ENCODE data around the gene TANGO6.
A peak's percentile ranks its signal among the peaks of the same experiment; 100 is the strongest.

TANGO6 gene

DNA sequence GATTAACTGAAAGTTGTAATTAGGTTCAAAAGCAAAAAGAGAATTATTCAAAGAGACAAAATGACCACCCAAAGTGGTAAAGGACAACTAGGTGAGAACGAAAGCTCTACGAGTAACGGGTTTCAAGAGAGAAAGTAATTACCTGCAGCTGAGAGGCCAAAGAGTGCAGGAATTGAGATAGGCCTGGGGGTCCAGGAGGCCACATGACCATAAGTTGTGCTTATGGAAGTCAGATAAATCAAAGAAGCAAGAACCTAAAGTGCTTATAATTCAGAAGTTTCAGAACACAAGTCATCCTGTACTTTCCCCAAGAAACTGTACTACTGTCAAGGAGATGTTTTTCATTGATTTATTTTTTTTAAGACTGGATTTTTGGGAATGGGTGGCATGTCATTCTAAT lies 91.1 kb downstream of the TANGO6 start:
- Histone ChIP-seq H3K27ac (ENCODE audit: low read length) (no peak overlapping the region), H3K79me2 (ENCODE audit: insufficient read depth, low read length) (no peaks in the 10 kb centered on the region), H3K4me3 (ENCODE audit: low read depth in 1 of 2, low read length in 2 of 2) (no peak overlapping the region), H3K4me2 (ENCODE audit: insufficient read depth, low read length) (no peak overlapping the region), H3K27me3 (ENCODE audit: insufficient read depth, low read length, poor library complexity) (no peaks in the 10 kb centered on the region), H2AFZ (ENCODE audit: low read depth, low read length) (no peak overlapping the region), H3K9me3 (ENCODE audit: insufficient read depth, low read length, severe bottlenecking) (no peaks in the 10 kb centered on the region), H3K9ac (ENCODE audit: low read depth, low read length) (no peak overlapping the region), H3K36me3 (ENCODE audit: insufficient read depth, low read length) (peaks cover 28% of the 10 kb centered on the region), H4K20me1 (ENCODE audit: insufficient read depth, low read length) (no peaks in the 10 kb centered on the region), H3K4me1 (ENCODE audit: insufficient read depth, low read length) (peaks cover 11% of the 10 kb centered on the region)
- ATAC-seq (ENCODE audit: insufficient read depth, low read depth) (no peak), DNase-seq (no peak)
- TF ChIP-seq EZH2 (IDR thresholded peaks at IDR 0.05; ENCODE audit: borderline replicate concordance, low read depth, low read length, severe bottlenecking): no peak

DNA sequence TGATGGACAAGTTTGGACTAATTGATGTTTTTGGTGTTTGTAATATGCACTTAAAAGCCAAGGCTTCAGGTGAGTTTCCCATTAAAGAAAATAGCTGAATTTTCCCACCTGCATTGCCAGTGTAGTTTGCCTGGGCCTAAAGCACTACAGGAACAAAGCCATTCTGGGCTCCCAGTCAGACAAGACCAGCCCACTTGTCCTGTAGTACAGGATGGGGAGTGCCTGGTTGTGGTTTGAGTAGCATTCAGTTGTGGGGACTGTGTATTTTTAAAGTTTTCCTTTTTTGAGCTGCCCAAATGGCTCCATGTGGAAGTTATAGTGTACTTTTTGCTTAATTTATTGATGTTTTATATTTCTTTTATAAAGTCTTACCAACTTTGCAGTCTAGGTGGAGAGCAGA lies 91.7 kb downstream of the TANGO6 start:
- no peak for TF ChIP-seq EZH2 (IDR thresholded peaks at IDR 0.05; ENCODE audit: borderline replicate concordance, low read depth, low read length, severe bottlenecking)
- TF ChIP-seq, protein P1, sequence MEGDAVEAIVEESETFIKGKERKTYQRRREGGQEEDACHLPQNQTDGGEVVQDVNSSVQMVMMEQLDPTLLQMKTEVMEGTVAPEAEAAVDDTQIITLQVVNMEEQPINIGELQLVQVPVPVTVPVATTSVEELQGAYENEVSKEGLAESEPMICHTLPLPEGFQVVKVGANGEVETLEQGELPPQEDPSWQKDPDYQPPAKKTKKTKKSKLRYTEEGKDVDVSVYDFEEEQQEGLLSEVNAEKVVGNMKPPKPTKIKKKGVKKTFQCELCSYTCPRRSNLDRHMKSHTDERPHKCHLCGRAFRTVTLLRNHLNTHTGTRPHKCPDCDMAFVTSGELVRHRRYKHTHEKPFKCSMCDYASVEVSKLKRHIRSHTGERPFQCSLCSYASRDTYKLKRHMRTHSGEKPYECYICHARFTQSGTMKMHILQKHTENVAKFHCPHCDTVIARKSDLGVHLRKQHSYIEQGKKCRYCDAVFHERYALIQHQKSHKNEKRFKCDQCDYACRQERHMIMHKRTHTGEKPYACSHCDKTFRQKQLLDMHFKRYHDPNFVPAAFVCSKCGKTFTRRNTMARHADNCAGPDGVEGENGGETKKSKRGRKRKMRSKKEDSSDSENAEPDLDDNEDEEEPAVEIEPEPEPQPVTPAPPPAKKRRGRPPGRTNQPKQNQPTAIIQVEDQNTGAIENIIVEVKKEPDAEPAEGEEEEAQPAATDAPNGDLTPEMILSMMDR (IDR thresholded peaks at IDR 0.05; ENCODE audit: borderline replicate concordance, extremely low read depth, low read length, poor library complexity, severe bottlenecking): no peak
- H3K4me2 ChIP-seq (ENCODE audit: insufficient read depth, low read length): no peak overlapping the region
- 0 out of 3 replicates have a peak, but pooled peaks have one; percentile 33 for ATAC-seq (ENCODE audit: insufficient read depth, low read depth)

DNA sequence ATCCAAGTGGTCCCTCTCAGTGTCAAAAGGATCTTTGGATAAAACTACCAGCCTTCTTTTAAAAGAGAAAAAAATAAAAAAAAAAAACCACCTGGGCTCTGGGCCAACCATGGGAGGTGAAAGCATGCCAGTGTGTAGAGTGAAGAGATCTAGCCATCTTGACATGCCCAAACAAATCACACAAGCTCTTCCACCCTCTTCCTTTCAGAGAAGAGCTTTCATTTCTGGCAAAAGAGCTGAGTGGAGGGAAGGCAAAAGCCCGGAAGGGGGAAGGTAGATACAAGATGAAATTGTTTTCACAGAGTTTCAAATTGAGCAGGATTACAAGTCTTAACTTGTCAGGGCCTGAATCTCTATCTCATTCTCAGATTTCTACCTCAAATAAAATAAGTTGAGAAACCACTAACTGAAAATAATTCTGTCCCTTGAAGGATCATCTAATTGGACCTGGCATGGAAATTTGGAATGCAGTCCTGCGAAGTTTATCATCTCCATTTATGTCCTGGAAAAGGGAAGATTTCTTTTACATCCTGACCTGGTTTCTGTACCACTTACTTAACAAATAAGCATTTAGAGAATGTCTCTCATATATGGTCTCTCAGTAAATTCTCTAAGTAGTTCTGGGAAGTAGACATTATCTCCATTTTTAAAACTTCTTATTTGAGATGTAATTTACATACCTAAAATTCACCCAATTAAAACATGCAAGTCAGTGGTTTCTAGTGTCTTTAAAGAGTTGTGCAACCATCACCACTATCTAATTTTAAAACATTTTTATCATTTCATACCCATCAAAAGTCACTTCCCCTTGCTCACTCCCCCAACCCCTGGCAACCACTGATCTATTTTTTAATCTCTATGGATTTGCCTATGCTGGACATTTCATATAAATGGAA lies 93.7 kb downstream of the TANGO6 start:
- DNase-seq: no peak
- Histone ChIP-seq H3K36me3 (ENCODE audit: insufficient read depth, low read length) (peaks cover 9% of the 10 kb centered on the region), H4K20me1 (ENCODE audit: insufficient read depth, low read length) (no peaks in the 10 kb centered on the region), H3K9ac (ENCODE audit: low read depth, low read length) (no peak overlapping the region), H3K4me3 (ENCODE audit: low read depth in 1 of 2, low read length in 2 of 2) (no peak overlapping the region), H3K4me1 (ENCODE audit: insufficient read depth, low read length) (peaks cover 11% of the 10 kb centered on the region), H2AFZ (ENCODE audit: low read depth, low read length) (no peak overlapping the region), H3K27me3 (ENCODE audit: insufficient read depth, low read length, poor library complexity) (no peaks in the 10 kb centered on the region), H3K4me2 (ENCODE audit: insufficient read depth, low read length) (no peak overlapping the region), H3K9me3 (ENCODE audit: insufficient read depth, low read length, severe bottlenecking) (no peaks in the 10 kb centered on the region), H3K79me2 (ENCODE audit: insufficient read depth, low read length) (no peaks in the 10 kb centered on the region), H3K27ac (ENCODE audit: low read length) (peak overlapping the region; percentile 17; the same call in 1 of the 2 replicates)
- TF ChIP-seq EZH2 (IDR thresholded peaks at IDR 0.05; ENCODE audit: borderline replicate concordance, low read depth, low read length, severe bottlenecking): no peak
- TF ChIP-seq, protein P1 (IDR thresholded peaks at IDR 0.05; ENCODE audit: borderline replicate concordance, extremely low read depth, low read length, poor library complexity, severe bottlenecking): no peak
- peak; percentile 49; the same call in 1 of the 3 replicates for ATAC-seq (ENCODE audit: insufficient read depth, low read depth)

More for the DNA sequence above, 91.7 kb downstream of the TANGO6 start:
- Histone ChIP-seq H3K27ac (ENCODE audit: low read length) (no peak overlapping the region), H3K36me3 (ENCODE audit: insufficient read depth, low read length) (peaks cover 22% of the 10 kb centered on the region), H3K4me1 (ENCODE audit: insufficient read depth, low read length) (peaks cover 11% of the 10 kb centered on the region), H4K20me1 (ENCODE audit: insufficient read depth, low read length) (no peaks in the 10 kb centered on the region), H3K9me3 (ENCODE audit: insufficient read depth, low read length, severe bottlenecking) (no peaks in the 10 kb centered on the region), H3K27me3 (ENCODE audit: insufficient read depth, low read length, poor library complexity) (no peaks in the 10 kb centered on the region), H3K4me3 (ENCODE audit: low read depth in 1 of 2, low read length in 2 of 2) (no peak overlapping the region), H3K9ac (ENCODE audit: low read depth, low read length) (no peak overlapping the region), H3K79me2 (ENCODE audit: insufficient read depth, low read length) (no peaks in the 10 kb centered on the region), H2AFZ (ENCODE audit: low read depth, low read length) (no peak overlapping the region)
- DNase-seq: no peak

DNA sequence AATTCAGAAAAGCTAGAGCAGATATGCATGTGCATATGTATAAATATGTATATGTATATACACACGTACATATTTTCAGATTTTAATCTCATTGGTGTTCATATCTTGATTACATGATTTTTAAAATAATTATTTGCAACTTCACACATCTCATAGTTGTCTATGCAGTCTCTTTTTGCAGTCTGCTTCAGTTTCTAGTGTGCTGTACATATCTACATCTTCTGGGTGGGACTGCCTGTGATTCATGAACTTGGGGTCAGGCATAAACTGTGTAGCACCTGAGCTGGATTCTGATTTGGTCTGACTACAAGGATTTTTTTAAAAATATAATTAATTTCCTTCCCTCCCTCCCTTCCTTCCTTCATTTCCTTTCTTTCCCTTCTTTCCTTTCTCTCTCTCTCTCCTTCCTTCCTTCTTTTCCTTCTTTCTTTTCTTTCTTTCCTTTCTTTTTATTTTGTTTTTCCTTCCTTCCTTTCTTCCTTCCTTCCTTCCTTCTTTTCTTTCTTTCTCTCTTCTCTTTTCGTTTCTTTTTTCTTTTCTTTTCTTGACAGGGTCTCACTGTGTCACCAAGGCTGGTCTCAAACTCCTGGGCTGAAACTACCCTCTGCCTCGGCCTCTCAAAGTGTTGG lies 96.5 kb downstream of the TANGO6 start:
- no peak overlapping the region for H3K4me2 ChIP-seq (ENCODE audit: insufficient read depth, low read length)
- DNase-seq (no peak), ATAC-seq (ENCODE audit: insufficient read depth, low read depth) (no peak)
- H3K9me3 ChIP-seq (ENCODE audit: insufficient read depth, low read length, severe bottlenecking): peaks cover 11% of the 10 kb centered on the region
- H2AFZ ChIP-seq (ENCODE audit: low read depth, low read length): no peak overlapping the region
- H3K4me3 ChIP-seq (ENCODE audit: low read depth in 1 of 2, low read length in 2 of 2): no peak overlapping the region
- TF ChIP-seq EZH2 (IDR thresholded peaks at IDR 0.05; ENCODE audit: borderline replicate concordance, low read depth, low read length, severe bottlenecking): no peak
- TF ChIP-seq, protein P1 (IDR thresholded peaks at IDR 0.05; ENCODE audit: borderline replicate concordance, extremely low read depth, low read length, poor library complexity, severe bottlenecking): no peak
- no peak overlapping the region for H3K27ac ChIP-seq (ENCODE audit: low read length)
- peaks cover 9% of the 10 kb centered on the region for H3K36me3 ChIP-seq (ENCODE audit: insufficient read depth, low read length)
- no peak overlapping the region for H3K9ac ChIP-seq (ENCODE audit: low read depth, low read length)
- H4K20me1 ChIP-seq (ENCODE audit: insufficient read depth, low read length): no peaks in the 10 kb centered on the region
- H3K27me3 ChIP-seq (ENCODE audit: insufficient read depth, low read length, poor library complexity): no peaks in the 10 kb centered on the region
- no peaks in the 10 kb centered on the region for H3K79me2 ChIP-seq (ENCODE audit: insufficient read depth, low read length)
- peaks cover 11% of the 10 kb centered on the region for H3K4me1 ChIP-seq (ENCODE audit: insufficient read depth, low read length)

Data from DND-41 (cell line).